Stimulated activated naive CD4-positive, alpha-beta T cell (primary cell): ENCODE data around the gene RAET1G.

Experiments
- DNase-seq, 6 experiments: peaks; one replicate each; lab custom pipeline; 2025; lab: John Stamatoyannopoulos, UW

Gene RAET1G

DNA sequence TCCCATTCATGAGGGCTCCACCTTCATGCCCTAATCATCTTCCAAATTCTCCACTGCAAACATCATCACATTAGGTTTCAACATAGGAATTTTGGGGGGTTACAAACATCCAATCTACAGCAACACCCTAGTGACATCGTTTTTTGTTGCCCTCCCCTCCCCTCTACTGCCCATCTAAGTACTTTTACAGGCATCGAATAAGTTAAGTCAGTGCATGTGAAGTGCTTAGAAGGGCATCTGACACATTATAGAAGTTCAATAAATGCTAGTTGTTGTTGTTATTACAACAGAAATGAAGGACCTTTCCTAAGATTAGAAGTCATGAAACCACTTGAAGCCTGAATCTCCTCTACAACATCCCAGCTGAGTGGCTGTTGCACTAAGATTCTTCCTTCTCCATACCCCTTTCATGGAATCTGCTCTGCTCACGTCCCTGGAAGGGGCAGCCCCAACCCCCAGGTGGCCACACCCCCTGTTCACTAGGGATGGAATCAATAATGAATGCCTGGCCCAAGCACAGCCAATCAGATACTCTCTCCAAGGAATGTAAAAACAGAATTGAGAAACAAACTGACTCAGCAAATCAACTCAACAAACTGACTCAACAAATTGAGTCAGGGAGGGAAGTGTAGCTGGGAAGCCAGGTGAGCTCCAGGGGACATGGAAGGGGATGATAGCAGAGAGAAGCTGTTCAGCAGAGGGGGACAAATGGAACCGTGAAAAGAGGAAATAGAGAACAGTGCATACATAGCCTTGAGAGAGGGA is 54.9 kb downstream of the RAET1G start:
- DNase-seq = no peak
